Measurements from ENCODE around the gene LRP11.

The LRP11 gene

GRCh38 chr6:149777624-149778023 lies 86.5 kb downstream of the LRP11 start:
- no peaks in the 10 kb centered on the region for H3K4me1 ChIP-seq (ENCODE audit: low read length)
- H4K20me1 ChIP-seq (ENCODE audit: insufficient read depth, low read length): no peaks in the 10 kb centered on the region
- no peak for DNase-seq
- H3F3A ChIP-seq (ENCODE audit: insufficient read depth, low read length): no peaks in the 10 kb centered on the region
- H3K4me2 ChIP-seq (ENCODE audit: low read depth, low read length): no peak overlapping the region
- no peak overlapping the region for H3K9ac ChIP-seq (ENCODE audit: low read length)
- H2AFZ ChIP-seq (ENCODE audit: low read length): no peak overlapping the region
- no peaks in the 10 kb centered on the region for H3K9me3 ChIP-seq (replicated peaks; ENCODE audit: insufficient read depth, low read length)
- TF ChIP-seq EZH2 (optimal IDR thresholded peaks at IDR 0.05; ENCODE audit: low read depth, low read length): no peak
- TF ChIP-seq CTCF (IDR thresholded peaks at IDR 0.05; ENCODE audit: low read length): no peak
- no peaks in the 10 kb centered on the region for H3K36me3 ChIP-seq (replicated peaks; ENCODE audit: insufficient read depth, low read length)
- no peaks in the 10 kb centered on the region for H3K9me2 ChIP-seq (replicated peaks; ENCODE audit: insufficient read depth, low read length)
- H3K27me3 ChIP-seq (replicated peaks; ENCODE audit: insufficient read depth, low read length): no peaks in the 10 kb centered on the region
- no peak overlapping the region for H3K4me3 ChIP-seq (ENCODE audit: low read length)
- H3K79me2 ChIP-seq (ENCODE audit: low read length): no peaks in the 10 kb centered on the region
- no peak overlapping the region for H3K27ac ChIP-seq (ENCODE audit: low read length)

GRCh38 chr6:149771925-149772324 lies 92.2 kb downstream of the LRP11 start:
- no peak overlapping the region for H3K4me3 ChIP-seq (ENCODE audit: low read length)
- no peak for DNase-seq
- no peaks in the 10 kb centered on the region for H4K20me1 ChIP-seq (ENCODE audit: insufficient read depth, low read length)
- H3K36me3 ChIP-seq (replicated peaks; ENCODE audit: insufficient read depth, low read length): no peaks in the 10 kb centered on the region
- no peaks in the 10 kb centered on the region for H3K9me2 ChIP-seq (replicated peaks; ENCODE audit: insufficient read depth, low read length)
- no peak overlapping the region for H3K4me2 ChIP-seq (ENCODE audit: low read depth, low read length)
- H2AFZ ChIP-seq (ENCODE audit: low read length): no peak overlapping the region
- H3F3A ChIP-seq (ENCODE audit: insufficient read depth, low read length): no peaks in the 10 kb centered on the region
- no peaks in the 10 kb centered on the region for H3K4me1 ChIP-seq (ENCODE audit: low read length)
- no peaks in the 10 kb centered on the region for H3K9me3 ChIP-seq (replicated peaks; ENCODE audit: insufficient read depth, low read length)
- H3K27ac ChIP-seq (ENCODE audit: low read length): no peak overlapping the region
- no peak overlapping the region for H3K9ac ChIP-seq (ENCODE audit: low read length)
- no peaks in the 10 kb centered on the region for H3K79me2 ChIP-seq (ENCODE audit: low read length)
- no peaks in the 10 kb centered on the region for H3K27me3 ChIP-seq (replicated peaks; ENCODE audit: insufficient read depth, low read length)
- TF ChIP-seq EZH2 (optimal IDR thresholded peaks at IDR 0.05; ENCODE audit: low read depth, low read length): no peak
- no peak for TF ChIP-seq EZH2phosphoT487 (IDR thresholded peaks at IDR 0.05; ENCODE audit: low read length)
- no peak for TF ChIP-seq CTCF (IDR thresholded peaks at IDR 0.05; ENCODE audit: low read length)

GRCh38 chr6:149771185-149771584 lies 93.0 kb downstream of the LRP11 start:
- Histone ChIP-seq H3K79me2 (ENCODE audit: low read length) (no peaks in the 10 kb centered on the region), H3K4me1 (ENCODE audit: low read length) (no peaks in the 10 kb centered on the region), H3K9me2 (replicated peaks; ENCODE audit: insufficient read depth, low read length) (no peaks in the 10 kb centered on the region), H3K4me2 (ENCODE audit: low read depth, low read length) (no peak overlapping the region), H3K27ac (ENCODE audit: low read length) (no peak overlapping the region), H3K9me3 (replicated peaks; ENCODE audit: insufficient read depth, low read length) (no peaks in the 10 kb centered on the region), H3K4me3 (ENCODE audit: low read length) (no peak overlapping the region), H3K9ac (ENCODE audit: low read length) (no peak overlapping the region), H4K20me1 (ENCODE audit: insufficient read depth, low read length) (no peaks in the 10 kb centered on the region), H3K36me3 (replicated peaks; ENCODE audit: insufficient read depth, low read length) (no peaks in the 10 kb centered on the region), H2AFZ (ENCODE audit: low read length) (no peak overlapping the region), H3K27me3 (replicated peaks; ENCODE audit: insufficient read depth, low read length) (no peaks in the 10 kb centered on the region), H3F3A (ENCODE audit: insufficient read depth, low read length) (no peaks in the 10 kb centered on the region)
- TF ChIP-seq CTCF (IDR thresholded peaks at IDR 0.05; ENCODE audit: low read length): no peak
- TF ChIP-seq EZH2 (optimal IDR thresholded peaks at IDR 0.05; ENCODE audit: low read depth, low read length): no peak
- no peak for TF ChIP-seq EZH2phosphoT487 (IDR thresholded peaks at IDR 0.05; ENCODE audit: low read length)
- no peak for DNase-seq

Measured in MM.1S (cell line).